IMR-90 (cell line): ENCODE measurements around the gene PDRG1. TPM values are rescaled to one million over a fixed set of nuclear protein-coding genes. Genes with fewer than 3 reads are reported as not detected.

ENCODE experiments used
- ATAC-seq: fragments of 200-7000 bp; cut with Tn5 transposase; 2 replicates; pipeline ENCODE4 v1.9.1; 2020; ENCODE audit warnings: low read depth, mild to moderate bottlenecking, moderate library complexity
- BruUV-seq: library from RNA; stranded (reverse); fragments of 400-500 nt; replicated peaks from 2 replicates; lab custom pipeline; 2021; lab: Mats Ljungman, UMichigan
- CTCF ChIA-PET: fragments of 300-600 bp; formaldehyde crosslinking; extraction: SDS; loops from one replicate; lab custom pipeline; 2021; ENCODE audit warnings: antibody characterized with exemption; lab: Yijun Ruan, JAX
- POLR2A ChIA-PET: fragments of 300-600 bp; sonication (Branson Sonifier 250); formaldehyde crosslinking; loops from one replicate; lab custom pipeline; 2022; ENCODE audit warnings: antibody characterized with exemption; ENCODE audit not compliant: unreplicated experiment; lab: Charles Lee
- DNase-seq: peaks from one replicate; pipeline ENCODE4 v3.0.0; 2013
- H2AFZ ChIP-seq: replicated peaks from 2 replicates; pipeline ENCODE3; 2013; ENCODE audit warnings: low read length, mild to moderate bottlenecking; ENCODE audit not compliant: poor library complexity
- H2AK5ac ChIP-seq: 2 replicates; pipeline ENCODE4 v1.6.1; 2013; ENCODE audit warnings: low read depth, low read length, inconsistent platforms
- H2AK9ac ChIP-seq: replicated peaks from 2 replicates; pipeline ENCODE3; 2013; ENCODE audit warnings: mild to moderate bottlenecking, low read depth, low read length, moderate library complexity; ENCODE audit not compliant: poor library complexity
- H2BK120ac ChIP-seq: 2 replicates; pipeline ENCODE4 v1.6.1; 2013; ENCODE audit warnings: low read depth, low read length, inconsistent platforms
- H2BK15ac ChIP-seq: 3 replicates; pipeline ENCODE4 v1.6.1; 2013; ENCODE audit warnings: low read depth, low read length, inconsistent platforms
- H2BK20ac ChIP-seq: 2 replicates; pipeline ENCODE4 v1.6.1; 2013; ENCODE audit warnings: low read depth, mild to moderate bottlenecking, inconsistent platforms, low read length, moderate library complexity
- H2BK5ac ChIP-seq: 2 replicates; pipeline ENCODE4 v1.6.1; 2013; ENCODE audit warnings: mild to moderate bottlenecking, low read depth, low read length, inconsistent platforms; ENCODE audit not compliant: poor library complexity, severe bottlenecking
- H3K14ac ChIP-seq: replicated peaks from 2 replicates; pipeline ENCODE4 v1.6.1; 2013; ENCODE audit warnings: low read depth, low read length, inconsistent platforms
- H3K18ac ChIP-seq: 2 replicates; pipeline ENCODE4 v1.6.1; 2013; ENCODE audit warnings: low read depth, low read length, control low read depth
- H3K23ac ChIP-seq: 2 replicates; pipeline ENCODE4 v1.6.1; 2013; ENCODE audit warnings: low read depth, low read length, inconsistent platforms
- H3K27ac ChIP-seq: 2 replicates; pipeline ENCODE4 v1.5.1; 2013; ENCODE audit warnings: mild to moderate bottlenecking, control low read depth, low read length; ENCODE audit not compliant: insufficient read depth
- H3K27me3 ChIP-seq: 2 replicates; pipeline ENCODE4 v1.6.1; 2013; ENCODE audit warnings: low read length; ENCODE audit not compliant: control insufficient read depth, insufficient read depth
- H3K36me3 ChIP-seq: 2 replicates; pipeline ENCODE4 v1.6.1; 2013; ENCODE audit warnings: low read length, mixed read lengths; ENCODE audit not compliant: control insufficient read depth, insufficient read depth
- H3K4ac ChIP-seq: 2 replicates; pipeline ENCODE4 v1.6.1; 2013; ENCODE audit warnings: low read depth, low read length, inconsistent platforms
- H3K4me1 ChIP-seq: 2 replicates; pipeline ENCODE4 v1.6.1; 2013; ENCODE audit warnings: low read length, mixed read lengths; ENCODE audit not compliant: control insufficient read depth, insufficient read depth
- H3K4me2 ChIP-seq: 2 replicates; pipeline ENCODE4 v1.6.1; 2013; ENCODE audit warnings: low read depth, mild to moderate bottlenecking, control low read depth, low read length, moderate library complexity
- H3K4me3 ChIP-seq: 2 replicates; pipeline ENCODE4 v1.5.1; 2013; ENCODE audit warnings: low read depth, mild to moderate bottlenecking, control low read depth, low read length, moderate library complexity; ENCODE audit not compliant: insufficient read depth
- H3K56ac ChIP-seq: 2 replicates; pipeline ENCODE4 v1.6.1; 2013; ENCODE audit warnings: low read length, inconsistent platforms; ENCODE audit not compliant: insufficient read depth; ENCODE audit errors: extremely low read depth
- H3K79me1 ChIP-seq, 2 experiments: 2 replicates each; pipeline ENCODE4 v1.6.1; 2013; ENCODE audit warnings: low read length in 2 of 2, inconsistent platforms in 1 of 2, low read depth in 1 of 2
- H3K9ac ChIP-seq: 2 replicates; pipeline ENCODE4 v1.6.1; 2013; ENCODE audit warnings: low read depth, low read length, control low read depth
- H3K9me1 ChIP-seq: 2 replicates; pipeline ENCODE4 v1.6.1; 2013; ENCODE audit warnings: low read length, inconsistent platforms; ENCODE audit not compliant: insufficient read depth
- H3K9me3 ChIP-seq: 2 replicates; pipeline ENCODE4 v1.6.1; 2013; ENCODE audit warnings: low read length; ENCODE audit not compliant: control insufficient read depth, insufficient read depth
- H4K20me1 ChIP-seq: 2 replicates; pipeline ENCODE4 v1.6.1; 2013; ENCODE audit warnings: low read length, inconsistent platforms; ENCODE audit not compliant: insufficient read depth
- H4K5ac ChIP-seq: 2 replicates; pipeline ENCODE4 v1.6.1; 2013; ENCODE audit warnings: mild to moderate bottlenecking, low read depth, low read length, control low read depth
- H4K8ac ChIP-seq, 2 experiments: 2 replicates each; pipeline ENCODE4 v1.6.1; 2013; ENCODE audit warnings: low read depth in 2 of 2, low read length in 2 of 2, control low read depth in 1 of 2, inconsistent platforms in 1 of 2
- H4K91ac ChIP-seq: 2 replicates; pipeline ENCODE4 v1.6.1; 2013; ENCODE audit warnings: low read depth, low read length, inconsistent platforms; ENCODE audit not compliant: insufficient read depth
- BHLHE40 ChIP-seq: fragments of 150-350 bp; IDR thresholded peaks from 2 replicates; pipeline ENCODE4 v1.6.1; 2016; ENCODE audit warnings: mild to moderate bottlenecking, low read depth, low read length
- CEBPB ChIP-seq: IDR thresholded peaks from 2 replicates; pipeline ENCODE4 v1.6.1; 2012; ENCODE audit warnings: low read depth, low read length, improper control_type of control experiment
- MAFK ChIP-seq: IDR thresholded peaks from 2 replicates; pipeline ENCODE4 v1.6.1; 2012; ENCODE audit warnings: low read depth, low read length, improper control_type of control experiment
- MAZ ChIP-seq: IDR thresholded peaks from 2 replicates; pipeline ENCODE4 v1.6.1; 2012; ENCODE audit warnings: low read depth, mild to moderate bottlenecking, low read length, improper control_type of control experiment, moderate library complexity, borderline replicate concordance
- MXI1 ChIP-seq: IDR thresholded peaks from 2 replicates; pipeline ENCODE4 v1.6.1; 2012; ENCODE audit warnings: low read depth, mild to moderate bottlenecking, low read length, moderate library complexity, borderline replicate concordance
- NFE2L2 ChIP-seq: fragments of 150-350 bp; IDR thresholded peaks from 2 replicates; pipeline ENCODE4 v1.6.1; 2016; ENCODE audit warnings: low read depth, mild to moderate bottlenecking, low read length
- RAD21 ChIP-seq: IDR thresholded peaks from 2 replicates; pipeline ENCODE4 v1.6.1; 2012; ENCODE audit warnings: low read length, improper control_type of control experiment
- RCOR1 ChIP-seq: IDR thresholded peaks from 2 replicates; pipeline ENCODE4 v1.6.1; 2012; ENCODE audit warnings: mild to moderate bottlenecking, low read length, improper control_type of control experiment; ENCODE audit not compliant: insufficient replicate concordance
- RFX5 ChIP-seq: IDR thresholded peaks from 2 replicates; pipeline ENCODE4 v1.8.0; 2012; ENCODE audit warnings: low read depth, mild to moderate bottlenecking, low read length, moderate library complexity
- SMC3 ChIP-seq: fragments of 150-350 bp; IDR thresholded peaks from 2 replicates; pipeline ENCODE4 v1.6.1; 2016; ENCODE audit warnings: low read depth, mild to moderate bottlenecking, antibody characterized with exemption, low read length, moderate library complexity
- WGBS, 2 experiments: methylation state at CpG; one replicate each; pipeline versions ENCODE4 v1.1.5 to v1.1.7; 2013; ENCODE audit warnings: missing lambda C conversion rate in 2 of 2; ENCODE audit not compliant: insufficient read length in 1 of 2; ENCODE audit errors: extremely low coverage in 2 of 2; 5-methylcytosine and 5-hydroxymethylcytosine counted together
- dilution Hi-C: fragments of 300-500 bp; cut with HindIII; formaldehyde crosslinking; loops from one replicate; pipeline ENCODE4 v1.14.3; 2018; ENCODE audit warnings: low sequenced_read_pairs; ENCODE audit not compliant: unreplicated experiment
- in situ Hi-C: fragments of 300-500 bp; cut with MboI; formaldehyde crosslinking; loops from 3 replicates; pipeline ENCODE4 v1.14.3; 2019; ENCODE audit warnings: low sequenced_read_pairs, inconsistent platforms, mixed read lengths
- intact Hi-C: fragments of 100-400 bp; cut with micrococcal nuclease; formaldehyde crosslinking; loops from 2 replicates; pipeline ENCODE4 v1.10.0; 2022
- polyA plus RNA-seq, 3 experiments: library from polyadenylated mRNA; depleted of rRNA; stranded (reverse); fragments of >200 nt; gene quantifications; 2 replicates each; pipeline ENCODE4 v1.2.3, GENCODE V29; 2012; ENCODE audit warnings: low replicate concordance in 1 of 3
- total RNA-seq: library from RNA; depleted of rRNA; stranded (reverse); fragments of >200 nt; gene quantifications from 2 replicates; pipeline ENCODE4 v1.2.3, GENCODE V29; 2012
- TF ChIP-seq, protein P1 (sequence below): conservative IDR thresholded peaks from 2 replicates; pipeline ENCODE4 v1.5.1; 2012; ENCODE audit warnings: mild to moderate bottlenecking, low read depth, low read length, improper control_type of control experiment
- TF ChIP-seq, protein P2 (sequence below): fragments of 150-350 bp; IDR thresholded peaks from 2 replicates; pipeline ENCODE4 v1.6.1; 2016; ENCODE audit warnings: low read depth, mild to moderate bottlenecking, low read length, moderate library complexity, borderline replicate concordance
- TF ChIP-seq, protein P3 (sequence below): fragments of 150-350 bp; IDR thresholded peaks from 2 replicates; pipeline ENCODE4 v1.6.1; 2017; ENCODE audit warnings: mild to moderate bottlenecking, antibody characterized with exemption, low read length, low read depth

Gene PDRG1
- total and polyA plus RNA-seq, 2 of the 4 experiments (the other 2 are of a cell fraction), result 5.0 to 15.7 TPM

DNA sequence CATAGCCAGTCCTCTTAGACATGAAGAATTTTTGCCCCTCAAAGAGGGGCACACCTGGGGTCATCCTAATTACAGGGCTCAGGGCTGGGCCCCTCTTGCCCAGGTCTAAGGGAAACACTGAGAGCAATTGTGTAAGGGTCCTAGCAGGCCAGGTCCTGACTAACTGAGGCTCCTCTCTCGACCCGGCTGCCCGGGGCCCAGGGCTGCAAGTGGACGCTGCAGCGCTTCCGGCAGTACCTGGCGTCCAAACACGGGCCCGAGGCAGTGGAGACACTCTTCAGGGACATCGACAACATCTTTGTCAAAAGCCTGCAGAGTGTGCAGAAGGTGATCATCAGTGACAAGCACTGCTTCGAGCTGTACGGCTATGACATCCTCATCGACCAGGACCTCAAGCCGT, 17.4 kb downstream of the PDRG1 start:
- Histone ChIP-seq H3K27me3 (peaks cover 21% of the 10 kb centered on the region), H2AFZ (no peak overlapping the region), H3K9me3 (no peaks in the 10 kb centered on the region), H2AK9ac (no peak overlapping the region), H3K4me1 (no peaks in the 10 kb centered on the region), H4K20me1 (no peaks in the 10 kb centered on the region), H2BK15ac (no peak overlapping the region), H2BK5ac (no peak overlapping the region), H3K4ac (no peak overlapping the region), H3K56ac (no peak overlapping the region), H4K91ac (no peak overlapping the region), H3K18ac (no peak overlapping the region), H3K4me2 (no peak overlapping the region), H2BK120ac (no peak overlapping the region), H3K79me1 (no peaks in the 10 kb centered on the region), H3K36me3 (no peaks in the 10 kb centered on the region), H3K9me1 (no peaks in the 10 kb centered on the region), H3K4me3 (no peak overlapping the region), H4K8ac (no peak overlapping the region), H3K14ac (no peak overlapping the region), H4K5ac (no peak overlapping the region), H3K27ac (no peak overlapping the region), H3K23ac (no peak overlapping the region), H3K9ac (no peak overlapping the region), H2BK20ac (no peak overlapping the region), H2AK5ac (no peak overlapping the region)
- DNase-seq (no peak), ATAC-seq (no peak)
- ChIA-PET POLR2A (no interaction called here), CTCF (no interaction called here)
- intact Hi-C loops (no loop called here), in situ Hi-C loops (no loop called here), dilution Hi-C loops (no loop called here)
- 60% methylated on average over 2 of the region's 14 CpGs; no CpG with 5 or more reads in 1 of the 2 experiments for WGBS, 2 experiments
- no TSS peak for BruUV-seq
- TF ChIP-seq BHLHE40, result no peak
- TF ChIP-seq MAZ, result no peak
- TF ChIP-seq MAFK, result no peak
- TF ChIP-seq, protein P1, sequence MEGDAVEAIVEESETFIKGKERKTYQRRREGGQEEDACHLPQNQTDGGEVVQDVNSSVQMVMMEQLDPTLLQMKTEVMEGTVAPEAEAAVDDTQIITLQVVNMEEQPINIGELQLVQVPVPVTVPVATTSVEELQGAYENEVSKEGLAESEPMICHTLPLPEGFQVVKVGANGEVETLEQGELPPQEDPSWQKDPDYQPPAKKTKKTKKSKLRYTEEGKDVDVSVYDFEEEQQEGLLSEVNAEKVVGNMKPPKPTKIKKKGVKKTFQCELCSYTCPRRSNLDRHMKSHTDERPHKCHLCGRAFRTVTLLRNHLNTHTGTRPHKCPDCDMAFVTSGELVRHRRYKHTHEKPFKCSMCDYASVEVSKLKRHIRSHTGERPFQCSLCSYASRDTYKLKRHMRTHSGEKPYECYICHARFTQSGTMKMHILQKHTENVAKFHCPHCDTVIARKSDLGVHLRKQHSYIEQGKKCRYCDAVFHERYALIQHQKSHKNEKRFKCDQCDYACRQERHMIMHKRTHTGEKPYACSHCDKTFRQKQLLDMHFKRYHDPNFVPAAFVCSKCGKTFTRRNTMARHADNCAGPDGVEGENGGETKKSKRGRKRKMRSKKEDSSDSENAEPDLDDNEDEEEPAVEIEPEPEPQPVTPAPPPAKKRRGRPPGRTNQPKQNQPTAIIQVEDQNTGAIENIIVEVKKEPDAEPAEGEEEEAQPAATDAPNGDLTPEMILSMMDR, result no peak
- TF ChIP-seq, protein P2, sequence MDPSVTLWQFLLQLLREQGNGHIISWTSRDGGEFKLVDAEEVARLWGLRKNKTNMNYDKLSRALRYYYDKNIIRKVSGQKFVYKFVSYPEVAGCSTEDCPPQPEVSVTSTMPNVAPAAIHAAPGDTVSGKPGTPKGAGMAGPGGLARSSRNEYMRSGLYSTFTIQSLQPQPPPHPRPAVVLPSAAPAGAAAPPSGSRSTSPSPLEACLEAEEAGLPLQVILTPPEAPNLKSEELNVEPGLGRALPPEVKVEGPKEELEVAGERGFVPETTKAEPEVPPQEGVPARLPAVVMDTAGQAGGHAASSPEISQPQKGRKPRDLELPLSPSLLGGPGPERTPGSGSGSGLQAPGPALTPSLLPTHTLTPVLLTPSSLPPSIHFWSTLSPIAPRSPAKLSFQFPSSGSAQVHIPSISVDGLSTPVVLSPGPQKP, result no peak
- no peak for TF ChIP-seq SMC3
- no peak for TF ChIP-seq NFE2L2
- no peak for TF ChIP-seq MXI1
- TF ChIP-seq RFX5, result no peak
- TF ChIP-seq RCOR1, result no peak
- no peak for TF ChIP-seq CEBPB
- TF ChIP-seq, protein P3, sequence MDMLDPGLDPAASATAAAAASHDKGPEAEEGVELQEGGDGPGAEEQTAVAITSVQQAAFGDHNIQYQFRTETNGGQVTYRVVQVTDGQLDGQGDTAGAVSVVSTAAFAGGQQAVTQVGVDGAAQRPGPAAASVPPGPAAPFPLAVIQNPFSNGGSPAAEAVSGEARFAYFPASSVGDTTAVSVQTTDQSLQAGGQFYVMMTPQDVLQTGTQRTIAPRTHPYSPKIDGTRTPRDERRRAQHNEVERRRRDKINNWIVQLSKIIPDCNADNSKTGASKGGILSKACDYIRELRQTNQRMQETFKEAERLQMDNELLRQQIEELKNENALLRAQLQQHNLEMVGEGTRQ, result no peak
- TF ChIP-seq RAD21, result no peak
